ENCODE measurements around the gene BAZ2B. TPM values are rescaled to one million over a fixed set of nuclear protein-coding genes. Genes with fewer than 3 reads are reported as not detected.

BAZ2B gene
- total and polyA plus RNA-seq, 2 of the 13 experiments (the other 11 are each of a cell fraction or from before 2014, with no cell fraction given), result 14.0 to 15.1 TPM

GRCh38 chr2:159286709-159287441 is 329.5 kb downstream of the BAZ2B start (continued):
- TF ChIP-seq ZNF574 (CRISPR knock-in tag; IDR thresholded peaks at IDR 0.05) (peak; percentile 59), ZBTB44 (CRISPR knock-in tag; IDR thresholded peaks at IDR 0.05) (no peak; the same call in 1 of the 2 replicates), TIGD3 (CRISPR knock-in tag; IDR thresholded peaks at IDR 0.05; ENCODE audit: borderline replicate concordance) (0 out of 2 replicates have a peak, but pooled peaks have one; percentile 4), SP4 (CRISPR knock-in tag; IDR thresholded peaks at IDR 0.05) (0 out of 2 replicates have a peak, but pooled peaks have one; percentile 7), MBNL3 (CRISPR knock-in tag; conservative IDR thresholded peaks at IDR 0.05) (no peak), BCL3 (CRISPR knock-in tag; IDR thresholded peaks at IDR 0.05) (no peak), CSRNP1 (CRISPR knock-in tag; IDR thresholded peaks at IDR 0.05) (peak; percentile 55), KDM5A (IDR thresholded peaks at IDR 0.05; ENCODE audit: borderline replicate concordance, low read length) (no peak; the same call in 1 of the 2 replicates), ZSCAN5A (CRISPR knock-in tag; IDR thresholded peaks at IDR 0.05; ENCODE audit: borderline replicate concordance) (no peak; the same call in 1 of the 2 replicates), FOSL2 (CRISPR knock-in tag; IDR thresholded peaks at IDR 0.05) (no peak)
